ENCODE data around the gene SCGB1A1.

- TF ChIP-seq ZNF274 (IDR thresholded peaks at IDR 0.05; ENCODE audit: low read depth, low read length): no peak
- no peak for TF ChIP-seq YY1 (IDR thresholded peaks at IDR 0.05; ENCODE audit: insufficient read depth, insufficient read length)
- TF ChIP-seq SUZ12 (IDR thresholded peaks at IDR 0.05; ENCODE audit: extremely low read depth, insufficient read depth, insufficient read length): no peak
These were observed 53.4 kb downstream of the SCGB1A1 start for GRCh38 chr11:62472063-62472884.
